H1 (cell line): ENCODE results near the gene ARMC5. TPM values are rescaled to one million over a fixed set of nuclear protein-coding genes. Genes with fewer than 3 reads are reported as not detected.

Experiments used
- PHF8 ChIP-seq: fragments of 200-600 bp; sonication (generic); conservative IDR thresholded peaks from 2 replicates; pipeline ENCODE4 v1.7.1; 2012; ENCODE audit warnings: low read depth, mild to moderate bottlenecking, inconsistent platforms, low read length, moderate library complexity
- POU5F1 ChIP-seq: IDR thresholded peaks from 2 replicates; pipeline ENCODE4 v1.6.1; 2011; ENCODE audit warnings: low read depth, mild to moderate bottlenecking, low read length, moderate library complexity
- RBBP5 ChIP-seq: IDR thresholded peaks from 2 replicates; pipeline ENCODE4 v1.7.1; 2012; ENCODE audit warnings: low read depth, mild to moderate bottlenecking, inconsistent platforms, low read length, moderate library complexity, borderline replicate concordance
- SIRT6 ChIP-seq: IDR thresholded peaks from one replicate; pipeline ENCODE4 v1.7.1; 2012; ENCODE audit warnings: low read length, inconsistent platforms
- polyA plus RNA-seq, 7 experiments: library from polyadenylated mRNA; depleted of rRNA in 3 of 7; stranded (reverse) in 5 of 7; unstranded in 2 of 7; fragments of >200 nt in 5 of 7; fragments of 200-250 nt in 2 of 7; gene quantifications; 1 replicate in 5 of 7; 2 replicates in 1 of 7; 4 replicates in 1 of 7; pipeline versions ENCODE4 v1.2.1 to v1.2.3, GENCODE V29; 2011 to 2013; ENCODE audit warnings: missing spikeins in 2 of 7, mixed read lengths in 2 of 7
- total RNA-seq: library from RNA; stranded (reverse); fragmentation: NEBNext Ultra II Directional; extraction: Animal tissue kit (Norgen Biotek cat#: 25700); gene quantifications from 2 replicates; pipeline ENCODE4 v1.2.1, GENCODE V29; 2021
- TF ChIP-seq, protein P1 (sequence below), 3 experiments: IDR thresholded peaks; 1 replicate in 2 of 3; 2 replicates in 1 of 3; pipeline versions ENCODE4 v1.5.1 to v1.6.1; 2011; ENCODE audit warnings: low read length in 3 of 3, mild to moderate bottlenecking in 3 of 3, inconsistent platforms in 2 of 3, low read depth in 1 of 3, moderate library complexity in 1 of 3; ENCODE audit not compliant: insufficient read depth in 1 of 3; ENCODE audit errors: control extremely low read depth in 1 of 3

Gene ARMC5
- total and polyA plus RNA-seq, 2 of the 8 experiments (the other 6 are each of a cell fraction or from before 2014, with no cell fraction given): 7.8 to 8.7 TPM

DNA sequence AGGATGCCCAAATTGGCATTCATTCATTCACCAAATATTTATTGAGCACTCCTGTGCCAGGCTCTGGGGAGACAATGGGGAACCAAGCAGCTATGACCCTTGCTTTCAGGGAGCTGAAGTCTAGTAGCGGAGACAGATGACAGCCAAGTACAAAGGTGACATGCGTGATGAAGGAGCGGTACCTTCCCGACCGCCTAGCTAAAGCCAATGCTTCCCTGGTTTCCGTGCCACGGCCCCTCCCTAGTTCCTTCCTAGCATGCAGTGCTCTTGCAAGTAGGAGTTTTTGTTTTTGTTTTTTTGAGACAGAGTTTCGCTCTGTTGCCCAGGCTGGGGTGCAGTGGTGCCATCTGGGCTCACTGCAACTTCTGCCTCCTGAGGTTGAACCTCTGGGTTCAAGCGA lies 20.4 kb downstream of the ARMC5 start (continued):
- TF ChIP-seq RBBP5 (no peak), POU5F1 (no peak), SIRT6 (no peak), PHF8 (no peak)
- TF ChIP-seq, protein P1, sequence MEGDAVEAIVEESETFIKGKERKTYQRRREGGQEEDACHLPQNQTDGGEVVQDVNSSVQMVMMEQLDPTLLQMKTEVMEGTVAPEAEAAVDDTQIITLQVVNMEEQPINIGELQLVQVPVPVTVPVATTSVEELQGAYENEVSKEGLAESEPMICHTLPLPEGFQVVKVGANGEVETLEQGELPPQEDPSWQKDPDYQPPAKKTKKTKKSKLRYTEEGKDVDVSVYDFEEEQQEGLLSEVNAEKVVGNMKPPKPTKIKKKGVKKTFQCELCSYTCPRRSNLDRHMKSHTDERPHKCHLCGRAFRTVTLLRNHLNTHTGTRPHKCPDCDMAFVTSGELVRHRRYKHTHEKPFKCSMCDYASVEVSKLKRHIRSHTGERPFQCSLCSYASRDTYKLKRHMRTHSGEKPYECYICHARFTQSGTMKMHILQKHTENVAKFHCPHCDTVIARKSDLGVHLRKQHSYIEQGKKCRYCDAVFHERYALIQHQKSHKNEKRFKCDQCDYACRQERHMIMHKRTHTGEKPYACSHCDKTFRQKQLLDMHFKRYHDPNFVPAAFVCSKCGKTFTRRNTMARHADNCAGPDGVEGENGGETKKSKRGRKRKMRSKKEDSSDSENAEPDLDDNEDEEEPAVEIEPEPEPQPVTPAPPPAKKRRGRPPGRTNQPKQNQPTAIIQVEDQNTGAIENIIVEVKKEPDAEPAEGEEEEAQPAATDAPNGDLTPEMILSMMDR (IDR thresholded peaks at IDR 0.05; ENCODE audit: control extremely low read depth in 1 of 3, insufficient read depth in 1 of 3, low read depth in 1 of 3, low read length in 3 of 3): no peak
- TF ChIP-seq, all 59 proteins: peak for 0
